Gastrocnemius medialis (tissue), 4 donors: ENCODE data around the gene FYTTD1. TPM values are rescaled to one million over a fixed set of nuclear protein-coding genes. Genes with fewer than 3 reads are reported as not detected.

Source experiments
- ATAC-seq, 2 donors: fragments of 150-250 bp; one replicate each; pipeline ENCODE4 v1.9.1; 2016
- DNase-seq, 2 donors: peaks; one replicate each; pipeline ENCODE4 v3.0.0-alpha.2; 2019
- H3K27ac ChIP-seq, 4 donors: fragments of 200-600 bp; sonication (generic); 1 replicate in 1 of 4; 2 replicates in 3 of 4; pipeline ENCODE4 v1.5.1; 2016 to 2018; ENCODE audit warnings: mild to moderate bottlenecking in 2 of 4, moderate library complexity in 1 of 4
- H3K27me3 ChIP-seq, 3 donors: fragments of 200-600 bp; sonication (generic) in 2 of 3; 1 replicate in 1 of 3; 2 replicates in 2 of 3; pipeline versions ENCODE4 v1.5.1 to v1.6.0; 2016 to 2019; ENCODE audit warnings: mild to moderate bottlenecking in 1 of 3, moderate library complexity in 1 of 3
- H3K36me3 ChIP-seq, 2 donors: fragments of 200-600 bp; sonication (generic) in 1 of 2; one replicate each; pipeline ENCODE4 v1.5.1; 2017 to 2018
- H3K4me1 ChIP-seq, 2 donors: fragments of 200-600 bp; sonication (generic) in 1 of 2; one replicate each; pipeline ENCODE4 v1.5.1; 2016 to 2017; ENCODE audit warnings: mild to moderate bottlenecking in 2 of 2
- H3K4me3 ChIP-seq, 4 donors: fragments of 200-600 bp; sonication (generic) in 3 of 4; 1 replicate in 1 of 4; 2 replicates in 3 of 4; pipeline ENCODE4 v1.5.1; 2016 to 2019; ENCODE audit warnings: mild to moderate bottlenecking in 2 of 4
- H3K9me3 ChIP-seq, 3 donors: fragments of 200-600 bp; sonication (generic) in 2 of 3; 1 replicate in 1 of 3; 2 replicates in 2 of 3; pipeline ENCODE4 v1.5.1; 2016 to 2019
- POLR2A ChIP-seq, 2 donors: fragments of 450-650 bp; IDR thresholded peaks; one replicate each; pipeline ENCODE4 v1.6.1; 2017; ENCODE audit warnings: antibody characterized with exemption in 2 of 2, mild to moderate bottlenecking in 2 of 2, moderate library complexity in 2 of 2
- in situ Hi-C, 4 donors: fragments of 200-750 bp; cut with MboI; loops; one replicate each; pipeline versions ENCODE4 v1.15.0 to v1.8.0; 2017; ENCODE audit warnings: low sequenced_read_pairs in 4 of 4
- intact Hi-C: fragments of 100-400 bp; cut with DNase I; formaldehyde crosslinking; loops from one replicate; pipeline ENCODE4 v1.15.1; 2023; ENCODE audit warnings: low total_unique reads
- total RNA-seq, 4 donors: library from RNA; depleted of rRNA; stranded (reverse); fragments of >200 nt; gene quantifications; one replicate each; pipeline versions ENCODE4 v1.1.0 to v1.2.3, GENCODE V29; 2016
- TF ChIP-seq, protein P1 (sequence below), 5 experiments: fragments of 450-650 bp in 3 of 5; fragments of 200-600 bp in 2 of 5; sonication (generic) in 2 of 5; IDR thresholded peaks in 4 of 5; conservative IDR thresholded peaks in 1 of 5; 1 replicate in 4 of 5; 2 replicates in 1 of 5; pipeline ENCODE4 v1.5.1; 2016 to 2019; ENCODE audit warnings: antibody characterized with exemption in 5 of 5, mild to moderate bottlenecking in 3 of 5, moderate library complexity in 3 of 5

The FYTTD1 gene
- total RNA-seq, 4 donors from 2014 or later = 77.7 to 184 (median 111) TPM

DNA sequence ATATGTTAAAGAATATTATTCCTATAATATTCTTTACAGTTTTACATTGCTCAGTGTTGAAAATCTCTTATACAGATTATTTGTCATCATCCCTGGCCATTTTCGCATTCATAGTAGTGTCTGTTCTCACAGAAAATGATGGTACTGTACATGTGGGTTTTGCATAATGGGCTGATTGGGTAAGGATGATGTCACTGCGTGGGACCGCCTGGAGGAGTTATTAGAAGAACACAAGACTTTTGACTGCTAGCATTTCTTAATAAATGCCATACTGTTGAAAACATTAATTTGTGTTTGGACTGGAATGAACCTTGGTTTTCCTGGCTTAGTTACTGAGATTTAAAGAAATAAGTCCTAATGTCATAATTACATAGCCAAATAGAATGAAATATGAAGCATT is 61.7 kb downstream of the FYTTD1 start:
- Histone ChIP-seq H3K9me3 (no peaks in the 10 kb centered on the region), H3K36me3 (no peaks in the 10 kb centered on the region), H3K4me1 (peaks cover 24 to 32% of the 10 kb centered on the region in 2 donors), H3K27ac (peak overlapping the region in 1 of 4 donors; percentile 11), H3K27me3 (no peaks in the 10 kb centered on the region), H3K4me3 (no peak overlapping the region)
- ATAC-seq (peak in 1 of 2 donors; percentile 71), DNase-seq (peak in 1 of 2 donors; percentile 46)
- in situ Hi-C loops = no loop called here
- intact Hi-C loops = no loop called here
- TF ChIP-seq, protein P1, sequence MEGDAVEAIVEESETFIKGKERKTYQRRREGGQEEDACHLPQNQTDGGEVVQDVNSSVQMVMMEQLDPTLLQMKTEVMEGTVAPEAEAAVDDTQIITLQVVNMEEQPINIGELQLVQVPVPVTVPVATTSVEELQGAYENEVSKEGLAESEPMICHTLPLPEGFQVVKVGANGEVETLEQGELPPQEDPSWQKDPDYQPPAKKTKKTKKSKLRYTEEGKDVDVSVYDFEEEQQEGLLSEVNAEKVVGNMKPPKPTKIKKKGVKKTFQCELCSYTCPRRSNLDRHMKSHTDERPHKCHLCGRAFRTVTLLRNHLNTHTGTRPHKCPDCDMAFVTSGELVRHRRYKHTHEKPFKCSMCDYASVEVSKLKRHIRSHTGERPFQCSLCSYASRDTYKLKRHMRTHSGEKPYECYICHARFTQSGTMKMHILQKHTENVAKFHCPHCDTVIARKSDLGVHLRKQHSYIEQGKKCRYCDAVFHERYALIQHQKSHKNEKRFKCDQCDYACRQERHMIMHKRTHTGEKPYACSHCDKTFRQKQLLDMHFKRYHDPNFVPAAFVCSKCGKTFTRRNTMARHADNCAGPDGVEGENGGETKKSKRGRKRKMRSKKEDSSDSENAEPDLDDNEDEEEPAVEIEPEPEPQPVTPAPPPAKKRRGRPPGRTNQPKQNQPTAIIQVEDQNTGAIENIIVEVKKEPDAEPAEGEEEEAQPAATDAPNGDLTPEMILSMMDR (IDR thresholded peaks at IDR 0.05 in 4 of 5, conservative IDR thresholded peaks at IDR 0.05 in 1 of 5) = no peak

DNA sequence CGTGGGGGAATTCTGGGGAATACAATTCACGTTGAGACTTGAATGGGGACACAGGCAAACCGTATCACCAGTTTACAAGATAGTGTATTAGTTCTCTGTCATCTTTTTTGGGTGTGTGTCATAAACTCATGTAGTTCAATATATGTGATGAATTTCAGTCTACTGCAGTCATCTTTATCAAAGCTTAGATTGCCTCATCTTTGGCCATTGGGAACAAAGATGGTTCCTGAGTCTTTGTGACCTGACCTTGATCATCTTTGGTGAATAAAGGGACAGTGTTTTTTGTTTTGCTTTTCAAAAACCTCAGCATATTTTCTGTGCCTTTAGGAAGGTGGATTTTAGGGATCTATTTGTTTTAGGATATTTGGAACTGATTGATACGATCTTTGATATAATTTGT is 64.7 kb downstream of the FYTTD1 start:
- intact Hi-C loops = no loop called here
- no peak for DNase-seq
- no peaks in the 10 kb centered on the region for H3K9me3 ChIP-seq
- no peak for ATAC-seq
- H3K36me3 ChIP-seq = no peaks in the 10 kb centered on the region
- TF ChIP-seq, protein P1 (IDR thresholded peaks at IDR 0.05 in 4 of 5, conservative IDR thresholded peaks at IDR 0.05 in 1 of 5) = no peak
- no peak for TF ChIP-seq POLR2A (IDR thresholded peaks at IDR 0.05)
- H3K27ac ChIP-seq = no peak overlapping the region
- in situ Hi-C loops = no loop called here
- H3K4me3 ChIP-seq = no peak overlapping the region
- no peaks in the 10 kb centered on the region for H3K27me3 ChIP-seq
- peaks cover 8 to 16% of the 10 kb centered on the region in 2 donors for H3K4me1 ChIP-seq

DNA sequence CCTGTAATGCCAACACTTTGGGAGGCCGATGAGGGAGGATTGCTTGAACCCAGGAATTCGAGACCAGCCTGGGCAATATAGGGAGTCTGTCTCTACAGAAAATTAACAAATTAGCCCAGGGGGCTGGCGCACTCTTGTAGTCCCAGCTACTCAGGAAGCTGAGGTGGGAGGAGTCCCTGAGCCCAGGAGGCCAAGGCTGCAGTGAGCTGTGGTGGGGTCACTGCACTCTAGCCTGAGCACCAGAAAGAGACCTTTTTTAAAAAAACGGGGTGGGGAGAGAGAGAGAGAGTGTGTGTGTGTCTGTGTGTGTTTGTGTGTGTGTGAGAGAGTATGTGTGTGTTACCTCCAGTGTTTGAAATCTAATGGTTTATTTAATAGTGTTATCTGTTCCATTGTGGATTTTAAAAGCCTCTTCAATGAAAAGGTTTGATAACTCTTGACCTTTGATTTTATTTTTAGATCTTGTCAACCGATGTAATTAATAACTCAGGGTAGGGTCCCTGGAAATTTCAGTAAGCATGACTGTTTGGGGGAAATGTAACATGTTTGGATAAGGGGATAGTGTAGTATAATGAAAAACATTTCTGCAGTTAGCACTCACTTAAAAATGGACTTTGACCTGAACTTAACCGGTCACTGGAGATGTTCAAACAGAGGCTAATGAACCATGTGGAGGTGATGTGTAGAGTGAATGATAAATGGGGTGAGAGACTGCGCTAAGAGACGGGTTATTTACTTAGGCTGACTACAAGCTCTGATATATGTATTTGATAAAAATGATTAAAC is 71.1 kb downstream of the FYTTD1 start:
- Histone ChIP-seq H3K27ac (no peak overlapping the region), H3K36me3 (peaks cover 0 to 18% of the 10 kb centered on the region in 2 donors), H3K9me3 (no peaks in the 10 kb centered on the region), H3K4me3 (no peak overlapping the region), H3K4me1 (no peaks in the 10 kb centered on the region), H3K27me3 (no peaks in the 10 kb centered on the region)
- in situ Hi-C loops (no loop called here), intact Hi-C loops (no loop called here)
- ATAC-seq (no peak), DNase-seq (no peak)
- TF ChIP-seq, protein P1 (IDR thresholded peaks at IDR 0.05 in 4 of 5, conservative IDR thresholded peaks at IDR 0.05 in 1 of 5) = no peak
- TF ChIP-seq POLR2A (IDR thresholded peaks at IDR 0.05) = no peak

DNA sequence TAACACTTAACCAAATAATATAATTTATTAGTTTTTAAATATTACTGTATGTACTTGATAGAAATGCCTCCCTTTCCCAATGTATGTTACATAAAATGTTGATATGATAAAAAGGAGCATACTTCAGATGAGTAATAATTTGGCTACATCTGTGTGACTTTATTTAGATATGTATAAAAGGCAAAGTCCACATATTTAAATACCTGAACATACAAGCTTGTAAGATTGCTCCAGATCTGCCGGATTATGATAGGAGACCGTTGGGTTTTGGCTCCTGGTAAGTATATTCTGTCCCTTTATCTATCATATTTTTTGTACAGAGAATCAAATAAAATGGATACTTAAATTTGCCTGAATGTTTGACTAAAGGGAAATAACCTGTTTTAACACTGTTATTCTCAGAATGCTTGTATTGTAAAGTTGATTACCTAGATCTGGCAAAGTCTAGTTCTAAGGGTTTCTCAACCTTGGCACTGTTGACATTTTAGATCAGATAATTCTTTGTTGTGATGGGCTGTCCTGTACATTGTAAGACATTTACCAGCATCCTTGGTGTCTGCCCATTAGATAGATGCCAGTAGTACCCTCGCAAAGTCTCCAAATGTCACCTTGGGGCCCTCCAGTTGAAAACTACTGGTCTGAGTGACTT is 79.8 kb downstream of the FYTTD1 start:
- intact Hi-C loops (no loop called here), in situ Hi-C loops (loop anchor here in 1 of 4 donors (10.0 kb wide), 1 partner anchor 65 kb away; no protein-coding TSS in a partner anchor)
- Histone ChIP-seq H3K9me3 (no peaks in the 10 kb centered on the region), H3K4me1 (no peaks in the 10 kb centered on the region), H3K4me3 (no peak overlapping the region), H3K27me3 (no peaks in the 10 kb centered on the region), H3K27ac (no peak overlapping the region), H3K36me3 (peaks cover 10 to 78% of the 10 kb centered on the region in 2 donors)
- DNase-seq = no peak
- no peak for ATAC-seq
- no peak for TF ChIP-seq POLR2A (IDR thresholded peaks at IDR 0.05)
- TF ChIP-seq, protein P1 (IDR thresholded peaks at IDR 0.05 in 4 of 5, conservative IDR thresholded peaks at IDR 0.05 in 1 of 5) = no peak
